ENCODE measurements around the gene DNAJC25. TPM values are rescaled to one million over a fixed set of nuclear protein-coding genes. Genes with fewer than 3 reads are reported as not detected.
A peak's percentile ranks its signal among the peaks of the same experiment; 100 is the strongest.

Gene DNAJC25
- total RNA-seq, 1 experiment from 2014 or later, result 6.0 TPM

GRCh38 chr9:111599092-111599954 lies 31.8 kb upstream of the DNAJC25 start, which contains the start of gene PTGR1:
PTGR1 (minus strand) TSS chr9:111599647; CDS start chr9:111597422, 2,225 bp downstream.
- ATAC-seq, result peak; percentile 91
- Histone ChIP-seq H3K9me3 (ENCODE audit: control insufficient read depth, insufficient read depth, low read depth, low read length) (no peaks in the 10 kb centered on the region), H3K4me3 (ENCODE audit: low read depth in 2 of 2, low read length in 2 of 2) (peak within 1 kb of the TSS; percentile 69 to 86), H3K27ac (ENCODE audit: low read length) (peak within 1 kb of the TSS; percentile 81), H3K27me3 (ENCODE audit: control insufficient read depth, insufficient read depth, low read length) (no peaks in the 10 kb centered on the region), H3K4me1 (ENCODE audit: control insufficient read depth, insufficient read depth, low read length) (no peaks in the 10 kb centered on the region), H3K36me3 (ENCODE audit: control insufficient read depth, insufficient read depth, low read length) (peaks cover 11% of the 10 kb centered on the region)
- POLR2A ChIA-PET, result interaction anchor here (0.6 to 0.7 kb wide), 2 partner anchors 74 to 93 kb away, joined by 3 to 13 read pairs; partner anchors contain the start of gene ZNF483
- DNase-seq (ENCODE audit: low read depth, low spot score), result no peak
- TF ChIP-seq SIN3A (IDR thresholded peaks at IDR 0.05; ENCODE audit: borderline replicate concordance, insufficient read depth, low read depth, low read length) (0 out of 2 replicates have a peak, but pooled peaks have one; percentile 43), TCF7L2 (IDR thresholded peaks at IDR 0.05; ENCODE audit: low read depth, low read length) (no peak), POLR2AphosphoS5 (IDR thresholded peaks at IDR 0.05; ENCODE audit: low read depth, low read length) (peak; percentile 50; the same call in 1 of the 2 replicates), REST (IDR thresholded peaks at IDR 0.05; ENCODE audit: insufficient read depth in 1 of 2, low read depth in 2 of 2, low read length in 1 of 2) (no peak)
- no TSS peak for BruUV-seq (replicated peaks)
- in situ Hi-C loops (cut with HindIII; ENCODE audit: low pct_unique_long_range_greater_than_20kb, low sequenced_read_pairs) (no loop called here), intact Hi-C loops (cut with micrococcal nuclease; ENCODE audit: unreplicated experiment) (no loop called here)
- CTCF ChIA-PET, result interaction anchor here (0.9 kb wide), 1 partner anchor 32 kb away, joined by 3 read pairs; the partner anchor contains the start of gene DNAJC25

- POLR2A ChIA-PET, result interaction anchor here (0.6 kb wide), 1 partner anchor 75 kb away, joined by 3 read pairs; the partner anchor contains the start of gene ZNF483
- no peak for TF ChIP-seq POLR2AphosphoS5 (IDR thresholded peaks at IDR 0.05; ENCODE audit: low read depth, low read length)
- TF ChIP-seq SIN3A (IDR thresholded peaks at IDR 0.05; ENCODE audit: borderline replicate concordance, insufficient read depth, low read depth, low read length), result no peak
- DNase-seq (ENCODE audit: low read depth, low spot score) (no peak), ATAC-seq (no peak; the same call in 1 of the 2 replicates)
- CTCF ChIA-PET, result no interaction called here
- in situ Hi-C loops (cut with HindIII; ENCODE audit: low pct_unique_long_range_greater_than_20kb, low sequenced_read_pairs), result no loop called here
- intact Hi-C loops (cut with micrococcal nuclease; ENCODE audit: unreplicated experiment), result no loop called here
- Histone ChIP-seq H3K4me3 (ENCODE audit: low read depth in 2 of 2, low read length in 2 of 2) (peak overlapping the region; percentile 69 to 86), H3K27me3 (ENCODE audit: control insufficient read depth, insufficient read depth, low read length) (no peaks in the 10 kb centered on the region), H3K9me3 (ENCODE audit: control insufficient read depth, insufficient read depth, low read depth, low read length) (no peaks in the 10 kb centered on the region), H3K36me3 (ENCODE audit: control insufficient read depth, insufficient read depth, low read length) (peaks cover 11% of the 10 kb centered on the region), H3K4me1 (ENCODE audit: control insufficient read depth, insufficient read depth, low read length) (no peaks in the 10 kb centered on the region), H3K27ac (ENCODE audit: low read length) (peak overlapping the region; percentile 77; the same call in 1 of the 2 replicates)
- no TSS peak for BruUV-seq (replicated peaks)
These were observed 31.2 kb upstream of the DNAJC25 start for GRCh38 chr9:111599955-111600343.

- DNase-seq (ENCODE audit: low read depth, low spot score), result no peak
- intact Hi-C loops (cut with micrococcal nuclease; ENCODE audit: unreplicated experiment), result no loop called here
- Histone ChIP-seq H3K4me1 (ENCODE audit: control insufficient read depth, insufficient read depth, low read length) (no peaks in the 10 kb centered on the region), H3K27me3 (ENCODE audit: control insufficient read depth, insufficient read depth, low read length) (no peaks in the 10 kb centered on the region), H3K4me3 (ENCODE audit: low read depth in 2 of 2, low read length in 2 of 2) (no peak overlapping the region), H3K27ac (ENCODE audit: low read length) (no peak overlapping the region), H3K36me3 (ENCODE audit: control insufficient read depth, insufficient read depth, low read length) (peaks cover 7% of the 10 kb centered on the region), H3K9me3 (ENCODE audit: control insufficient read depth, insufficient read depth, low read depth, low read length) (no peaks in the 10 kb centered on the region)
- in situ Hi-C loops (cut with HindIII; ENCODE audit: low pct_unique_long_range_greater_than_20kb, low sequenced_read_pairs), result no loop called here
- BruUV-seq (replicated peaks), result no TSS peak
- POLR2A ChIA-PET, result no interaction called here
- no peak for ATAC-seq
- TF ChIP-seq TCF7L2 (IDR thresholded peaks at IDR 0.05; ENCODE audit: low read depth, low read length), result no peak
- TF ChIP-seq SIN3A (IDR thresholded peaks at IDR 0.05; ENCODE audit: borderline replicate concordance, insufficient read depth, low read depth, low read length), result no peak
- no peak for TF ChIP-seq CTCF (IDR thresholded peaks at IDR 0.05)
- no peak for TF ChIP-seq POLR2AphosphoS5 (IDR thresholded peaks at IDR 0.05; ENCODE audit: low read depth, low read length)
- TF ChIP-seq REST (IDR thresholded peaks at IDR 0.05; ENCODE audit: insufficient read depth in 1 of 2, low read depth in 2 of 2, low read length in 1 of 2), result no peak
- CTCF ChIA-PET, result no interaction called here
These were observed 29.7 kb upstream of the DNAJC25 start for GRCh38 chr9:111601237-111602018.
